KMS-11 (cell line): ENCODE data around the gene AGPAT3.
"Not testable (repeated sequence)": the region's sequence is repeated elsewhere in the genome, so short reads cannot be mapped to it uniquely, and the experiment has no call there.

Experiments used
- H2AFZ ChIP-seq: fragments of 200-600 bp; sonication (generic); 2 replicates; pipeline ENCODE4 v1.6.1; 2016; ENCODE audit warnings: antibody characterized with exemption, mixed run types, low read depth
- H3K27ac ChIP-seq: fragments of 200-600 bp; sonication (generic); 2 replicates; pipeline ENCODE4 v1.6.1; 2016; ENCODE audit warnings: mild to moderate bottlenecking, mixed run types
- H3K27me3 ChIP-seq: fragments of 200-600 bp; sonication (generic); 2 replicates; pipeline ENCODE4 v1.6.1; 2017; ENCODE audit warnings: mild to moderate bottlenecking, low read depth, mixed run types, moderate library complexity; ENCODE audit not compliant: insufficient read depth
- H3K36me3 ChIP-seq: fragments of 200-600 bp; sonication (generic); 2 replicates; pipeline ENCODE4 v1.6.1; 2017; ENCODE audit warnings: mild to moderate bottlenecking, mixed run types; ENCODE audit not compliant: insufficient read depth
- H3K4me1 ChIP-seq: fragments of 200-600 bp; sonication (generic); 2 replicates; pipeline ENCODE4 v1.6.1; 2016; ENCODE audit warnings: mild to moderate bottlenecking, low read depth, mixed run types; ENCODE audit not compliant: poor library complexity, severe bottlenecking
- H3K4me2 ChIP-seq: fragments of 200-600 bp; sonication (generic); 2 replicates; pipeline ENCODE4 v1.7.0; 2016; ENCODE audit warnings: mild to moderate bottlenecking, mixed run types
- H3K4me3 ChIP-seq: fragments of 200-600 bp; sonication (generic); IDR thresholded peaks from 2 replicates; pipeline ENCODE4 v1.6.1; 2017; ENCODE audit warnings: low read depth, low read length, mixed read lengths; ENCODE audit not compliant: insufficient read depth
- H3K79me2 ChIP-seq: fragments of 200-600 bp; sonication (generic); 2 replicates; pipeline ENCODE4 v1.6.1; 2016; ENCODE audit warnings: low read depth, mixed run types; ENCODE audit not compliant: insufficient read depth
- H3K9ac ChIP-seq: fragments of 200-600 bp; sonication (generic); 2 replicates; pipeline ENCODE4 v1.6.1; 2016; ENCODE audit warnings: mild to moderate bottlenecking, mixed run types
- H4K20me1 ChIP-seq: fragments of 200-600 bp; sonication (generic); 2 replicates; pipeline ENCODE4 v1.6.1; 2016; ENCODE audit warnings: mild to moderate bottlenecking, mixed run types; ENCODE audit not compliant: insufficient read depth
- TF ChIP-seq, protein P1 (sequence below): fragments of 200-600 bp; sonication (generic); conservative IDR thresholded peaks from 2 replicates; pipeline ENCODE4 v1.6.1; 2017; ENCODE audit warnings: low read depth, mild to moderate bottlenecking, antibody characterized with exemption, low read length, moderate library complexity, mixed read lengths

Gene AGPAT3

GRCh38 chr21:43836616-43837015, 28.4 kb upstream of the AGPAT3 start:
- TF ChIP-seq, protein P1, sequence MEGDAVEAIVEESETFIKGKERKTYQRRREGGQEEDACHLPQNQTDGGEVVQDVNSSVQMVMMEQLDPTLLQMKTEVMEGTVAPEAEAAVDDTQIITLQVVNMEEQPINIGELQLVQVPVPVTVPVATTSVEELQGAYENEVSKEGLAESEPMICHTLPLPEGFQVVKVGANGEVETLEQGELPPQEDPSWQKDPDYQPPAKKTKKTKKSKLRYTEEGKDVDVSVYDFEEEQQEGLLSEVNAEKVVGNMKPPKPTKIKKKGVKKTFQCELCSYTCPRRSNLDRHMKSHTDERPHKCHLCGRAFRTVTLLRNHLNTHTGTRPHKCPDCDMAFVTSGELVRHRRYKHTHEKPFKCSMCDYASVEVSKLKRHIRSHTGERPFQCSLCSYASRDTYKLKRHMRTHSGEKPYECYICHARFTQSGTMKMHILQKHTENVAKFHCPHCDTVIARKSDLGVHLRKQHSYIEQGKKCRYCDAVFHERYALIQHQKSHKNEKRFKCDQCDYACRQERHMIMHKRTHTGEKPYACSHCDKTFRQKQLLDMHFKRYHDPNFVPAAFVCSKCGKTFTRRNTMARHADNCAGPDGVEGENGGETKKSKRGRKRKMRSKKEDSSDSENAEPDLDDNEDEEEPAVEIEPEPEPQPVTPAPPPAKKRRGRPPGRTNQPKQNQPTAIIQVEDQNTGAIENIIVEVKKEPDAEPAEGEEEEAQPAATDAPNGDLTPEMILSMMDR, result no peak
- H3K36me3 ChIP-seq, result no peaks in the 10 kb centered on the region
- H3K9ac ChIP-seq, result no peak overlapping the region

GRCh38 chr21:43840259-43840658, 24.8 kb upstream of the AGPAT3 start:
- no peak overlapping the region for H2AFZ ChIP-seq

More at GRCh38 chr21:43836616-43837015, 28.4 kb upstream of the AGPAT3 start:
- Histone ChIP-seq H3K79me2 (no peaks in the 10 kb centered on the region), H3K27me3 (no peaks in the 10 kb centered on the region; the same call in 1 of the 2 replicates), H3K4me1 (no peaks in the 10 kb centered on the region), H2AFZ (no peak overlapping the region), H3K27ac (no peak overlapping the region), H3K4me3 (no peak overlapping the region), H3K4me2 (no peak overlapping the region), H4K20me1 (no peaks in the 10 kb centered on the region)

GRCh38 chr21:43842742-43843141, 22.3 kb upstream of the AGPAT3 start:
- no peak overlapping the region for H3K27ac ChIP-seq
- no peak overlapping the region for H3K9ac ChIP-seq
- H3K79me2 ChIP-seq, result no peaks in the 10 kb centered on the region
- TF ChIP-seq, protein P1, result no peak
- no peaks in the 10 kb centered on the region for H3K27me3 ChIP-seq
- no peak overlapping the region for H3K4me3 ChIP-seq
- H3K36me3 ChIP-seq, result no peaks in the 10 kb centered on the region
- H3K4me1 ChIP-seq, result peaks cover 15% of the 10 kb centered on the region
- H2AFZ ChIP-seq, result no peak overlapping the region
- H4K20me1 ChIP-seq, result no peaks in the 10 kb centered on the region
- peak overlapping the region; percentile 23; the same call in 1 of the 2 replicates for H3K4me2 ChIP-seq

More at GRCh38 chr21:43840259-43840658, 24.8 kb upstream of the AGPAT3 start:
- H3K27ac ChIP-seq, result no peak overlapping the region
- no peaks in the 10 kb centered on the region for H3K79me2 ChIP-seq
- H3K4me1 ChIP-seq, result peaks cover 15% of the 10 kb centered on the region
- H3K4me3 ChIP-seq, result no peak overlapping the region
- H3K4me2 ChIP-seq, result no peak overlapping the region
- H3K36me3 ChIP-seq, result no peaks in the 10 kb centered on the region
- H3K9ac ChIP-seq, result no peak overlapping the region
- TF ChIP-seq, protein P1, result no peak
- H3K27me3 ChIP-seq, result no peaks in the 10 kb centered on the region; the same call in 1 of the 2 replicates
- no peaks in the 10 kb centered on the region for H4K20me1 ChIP-seq

- not testable (repeated sequence) for H3K36me3 ChIP-seq, H3K27ac ChIP-seq, H3K4me3 ChIP-seq, H2AFZ ChIP-seq, H3K79me2 ChIP-seq, H3K4me2 ChIP-seq, H3K9ac ChIP-seq, H3K27me3 ChIP-seq, H4K20me1 ChIP-seq
- H3K4me1 ChIP-seq, result peaks cover 15% of the 10 kb centered on the region
Observed at GRCh38 chr21:43844906-43845305, 20.1 kb upstream of the AGPAT3 start.

GRCh38 chr21:43845386-43845785, 19.6 kb upstream of the AGPAT3 start:
- no peak overlapping the region for H3K4me2 ChIP-seq
- H2AFZ ChIP-seq, result no peak overlapping the region
- no peak overlapping the region for H3K27ac ChIP-seq
- H3K4me1 ChIP-seq, result peaks cover 15% of the 10 kb centered on the region
- no peak overlapping the region for H3K4me3 ChIP-seq
- TF ChIP-seq, protein P1, result no peak
- no peaks in the 10 kb centered on the region for H3K36me3 ChIP-seq
- no peaks in the 10 kb centered on the region for H4K20me1 ChIP-seq
- H3K79me2 ChIP-seq, result no peaks in the 10 kb centered on the region
- no peak overlapping the region for H3K9ac ChIP-seq
- no peaks in the 10 kb centered on the region; the same call in 1 of the 2 replicates for H3K27me3 ChIP-seq
